ENCODE measurements around the gene RHBDF2.

DNA sequence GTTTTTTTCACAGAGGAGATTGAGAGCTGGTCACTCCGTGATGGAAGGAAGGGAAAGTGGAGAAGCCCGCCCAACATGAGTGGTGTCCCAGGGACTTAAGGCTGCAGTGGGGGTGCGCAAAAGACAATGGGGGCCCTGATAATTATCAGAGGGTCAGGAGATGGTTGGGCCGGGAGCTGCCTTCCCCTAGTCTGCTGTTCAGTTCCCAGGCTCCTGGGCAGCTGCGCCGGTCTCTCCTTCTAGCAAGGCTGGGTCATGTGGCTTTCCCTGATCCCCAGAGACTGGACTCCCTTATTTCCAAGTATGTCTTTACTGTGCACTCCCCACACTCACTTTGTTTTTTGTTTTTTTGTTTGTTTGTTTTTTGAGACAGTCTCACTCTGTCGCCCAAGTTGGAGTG is 20.0 kb upstream of the RHBDF2 start:
- TF ChIP-seq, protein P1, sequence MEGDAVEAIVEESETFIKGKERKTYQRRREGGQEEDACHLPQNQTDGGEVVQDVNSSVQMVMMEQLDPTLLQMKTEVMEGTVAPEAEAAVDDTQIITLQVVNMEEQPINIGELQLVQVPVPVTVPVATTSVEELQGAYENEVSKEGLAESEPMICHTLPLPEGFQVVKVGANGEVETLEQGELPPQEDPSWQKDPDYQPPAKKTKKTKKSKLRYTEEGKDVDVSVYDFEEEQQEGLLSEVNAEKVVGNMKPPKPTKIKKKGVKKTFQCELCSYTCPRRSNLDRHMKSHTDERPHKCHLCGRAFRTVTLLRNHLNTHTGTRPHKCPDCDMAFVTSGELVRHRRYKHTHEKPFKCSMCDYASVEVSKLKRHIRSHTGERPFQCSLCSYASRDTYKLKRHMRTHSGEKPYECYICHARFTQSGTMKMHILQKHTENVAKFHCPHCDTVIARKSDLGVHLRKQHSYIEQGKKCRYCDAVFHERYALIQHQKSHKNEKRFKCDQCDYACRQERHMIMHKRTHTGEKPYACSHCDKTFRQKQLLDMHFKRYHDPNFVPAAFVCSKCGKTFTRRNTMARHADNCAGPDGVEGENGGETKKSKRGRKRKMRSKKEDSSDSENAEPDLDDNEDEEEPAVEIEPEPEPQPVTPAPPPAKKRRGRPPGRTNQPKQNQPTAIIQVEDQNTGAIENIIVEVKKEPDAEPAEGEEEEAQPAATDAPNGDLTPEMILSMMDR (IDR thresholded peaks at IDR 0.05), result no peak
- no peak for TF ChIP-seq EZH2 (IDR thresholded peaks at IDR 0.05)
- TF ChIP-seq EZH2phosphoT487 (IDR thresholded peaks at IDR 0.05), result no peak

Data from neural progenitor cell (in vitro differentiated cells).